ENCODE measurements around the gene MYEOV.

DNA sequence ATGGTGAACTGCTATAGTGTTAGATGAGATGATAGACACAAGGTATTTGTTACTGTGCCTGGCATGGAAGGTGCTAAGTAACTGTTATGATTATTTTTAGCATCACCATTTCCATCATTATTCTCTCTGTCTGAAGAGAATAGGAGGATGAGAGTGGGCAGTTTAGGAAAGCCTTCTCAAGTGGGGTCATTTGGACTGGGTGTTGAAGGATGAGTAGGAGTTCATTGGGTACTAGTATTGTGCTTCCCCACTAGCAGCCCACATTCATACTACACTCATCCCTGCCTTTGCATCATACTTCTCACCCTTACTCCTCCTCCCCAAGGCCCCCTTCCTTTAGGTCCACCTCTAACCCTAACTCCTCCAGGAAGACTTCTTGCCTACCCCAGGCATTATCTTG lies 20.6 kb downstream of the MYEOV start:
- TF ChIP-seq, protein P1, sequence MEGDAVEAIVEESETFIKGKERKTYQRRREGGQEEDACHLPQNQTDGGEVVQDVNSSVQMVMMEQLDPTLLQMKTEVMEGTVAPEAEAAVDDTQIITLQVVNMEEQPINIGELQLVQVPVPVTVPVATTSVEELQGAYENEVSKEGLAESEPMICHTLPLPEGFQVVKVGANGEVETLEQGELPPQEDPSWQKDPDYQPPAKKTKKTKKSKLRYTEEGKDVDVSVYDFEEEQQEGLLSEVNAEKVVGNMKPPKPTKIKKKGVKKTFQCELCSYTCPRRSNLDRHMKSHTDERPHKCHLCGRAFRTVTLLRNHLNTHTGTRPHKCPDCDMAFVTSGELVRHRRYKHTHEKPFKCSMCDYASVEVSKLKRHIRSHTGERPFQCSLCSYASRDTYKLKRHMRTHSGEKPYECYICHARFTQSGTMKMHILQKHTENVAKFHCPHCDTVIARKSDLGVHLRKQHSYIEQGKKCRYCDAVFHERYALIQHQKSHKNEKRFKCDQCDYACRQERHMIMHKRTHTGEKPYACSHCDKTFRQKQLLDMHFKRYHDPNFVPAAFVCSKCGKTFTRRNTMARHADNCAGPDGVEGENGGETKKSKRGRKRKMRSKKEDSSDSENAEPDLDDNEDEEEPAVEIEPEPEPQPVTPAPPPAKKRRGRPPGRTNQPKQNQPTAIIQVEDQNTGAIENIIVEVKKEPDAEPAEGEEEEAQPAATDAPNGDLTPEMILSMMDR (IDR thresholded peaks at IDR 0.05; ENCODE audit: insufficient read depth, low read length, poor library complexity, severe bottlenecking): no peak
- TF ChIP-seq EZH2phosphoT487 (conservative IDR thresholded peaks at IDR 0.05; ENCODE audit: low read length): no peak
